HG03575 (cell line): Measurements from ENCODE around the gene SLC1A7.

ENCODE experiments used
- ATAC-seq: cut with Tn5 transposase; IDR thresholded peaks from one replicate; pipeline ENCODE4 v1.9.1; 2021; ENCODE audit not compliant: unreplicated experiment, insufficient number of reproducible peaks, low FRiP score; ENCODE audit errors: extremely low read depth

The SLC1A7 gene

DNA sequence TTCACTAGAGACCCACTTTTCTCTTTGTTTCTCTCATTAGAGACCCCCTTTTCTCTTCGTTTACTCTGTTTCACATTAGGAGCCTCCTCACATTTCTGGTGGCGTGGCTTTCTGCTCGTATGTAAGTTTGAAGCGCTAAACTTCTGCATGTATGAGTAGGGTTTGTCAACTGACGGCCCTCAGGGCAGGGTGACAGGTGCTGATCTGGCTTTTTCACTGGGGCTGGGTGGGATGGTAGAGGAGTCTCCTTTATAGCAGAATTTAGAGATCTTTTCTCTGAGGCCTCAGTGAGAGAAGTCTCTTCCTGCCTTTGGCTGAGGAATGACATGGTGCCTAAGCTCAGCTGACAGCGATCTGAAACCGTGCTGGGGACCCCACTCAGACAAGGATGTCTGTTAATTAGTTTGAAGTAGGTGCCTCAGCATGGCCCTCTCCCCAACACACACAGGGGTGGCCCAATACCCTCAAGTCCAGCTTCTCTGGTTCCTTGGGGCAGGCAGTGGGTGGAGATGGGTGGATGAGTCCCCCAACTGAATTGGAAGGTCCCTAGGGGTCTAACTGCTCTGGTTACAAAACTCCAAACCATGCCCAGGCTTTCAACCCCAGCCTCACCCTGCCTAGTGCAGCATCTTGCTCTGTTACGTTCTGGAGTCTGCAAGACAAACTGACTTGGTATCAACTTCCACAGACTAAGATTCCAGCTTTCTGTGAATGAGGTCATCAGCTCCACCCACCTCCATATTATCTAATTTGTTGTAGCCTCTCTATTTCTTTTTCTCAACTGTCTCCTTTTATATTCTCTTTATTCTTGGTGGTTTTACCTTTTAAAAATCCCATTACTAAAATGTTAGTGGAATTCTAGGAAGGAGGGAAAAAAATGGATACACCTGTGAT is 3.2 kb downstream of the SLC1A7 start:
- ATAC-seq = no peak

DNA sequence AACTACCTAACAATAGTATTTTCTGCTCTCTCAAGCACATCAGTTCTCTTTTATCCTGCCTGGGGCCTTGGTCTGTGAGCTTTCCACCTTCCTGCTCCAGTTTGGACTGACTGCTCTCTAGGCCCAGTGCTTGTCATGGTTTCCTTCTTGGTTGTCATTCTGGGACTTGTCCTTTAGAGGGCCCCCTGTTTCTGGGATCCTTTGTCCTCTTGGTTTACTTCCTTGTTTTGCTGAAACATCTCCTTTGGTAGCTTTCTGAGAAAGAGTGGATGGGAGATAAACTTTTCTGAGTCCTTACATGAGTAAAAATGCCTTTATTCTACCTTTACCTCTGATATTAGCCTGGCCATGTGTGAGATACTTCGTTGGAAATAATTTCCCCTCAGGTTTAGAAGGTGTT is 4.7 kb downstream of the SLC1A7 start:
- ATAC-seq = no peak

DNA sequence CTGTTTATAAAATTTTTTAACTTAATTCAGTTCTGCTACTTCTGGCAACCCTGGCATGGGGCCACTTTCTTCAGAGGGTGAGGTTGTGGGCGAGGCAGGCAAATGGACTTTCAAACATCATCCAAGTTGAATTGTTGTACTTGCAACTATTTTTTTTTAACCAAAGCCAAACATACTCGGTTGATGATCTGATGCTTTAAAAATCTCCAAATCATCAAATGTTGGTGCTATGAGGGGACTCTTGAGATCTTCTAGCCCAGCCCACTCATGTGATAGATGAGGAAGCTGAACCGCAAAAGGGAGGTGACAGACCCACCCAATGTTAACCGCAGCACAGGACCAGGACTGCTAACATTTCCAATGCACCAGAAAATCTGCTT is 6.7 kb downstream of the SLC1A7 start:
- ATAC-seq = no peak

DNA sequence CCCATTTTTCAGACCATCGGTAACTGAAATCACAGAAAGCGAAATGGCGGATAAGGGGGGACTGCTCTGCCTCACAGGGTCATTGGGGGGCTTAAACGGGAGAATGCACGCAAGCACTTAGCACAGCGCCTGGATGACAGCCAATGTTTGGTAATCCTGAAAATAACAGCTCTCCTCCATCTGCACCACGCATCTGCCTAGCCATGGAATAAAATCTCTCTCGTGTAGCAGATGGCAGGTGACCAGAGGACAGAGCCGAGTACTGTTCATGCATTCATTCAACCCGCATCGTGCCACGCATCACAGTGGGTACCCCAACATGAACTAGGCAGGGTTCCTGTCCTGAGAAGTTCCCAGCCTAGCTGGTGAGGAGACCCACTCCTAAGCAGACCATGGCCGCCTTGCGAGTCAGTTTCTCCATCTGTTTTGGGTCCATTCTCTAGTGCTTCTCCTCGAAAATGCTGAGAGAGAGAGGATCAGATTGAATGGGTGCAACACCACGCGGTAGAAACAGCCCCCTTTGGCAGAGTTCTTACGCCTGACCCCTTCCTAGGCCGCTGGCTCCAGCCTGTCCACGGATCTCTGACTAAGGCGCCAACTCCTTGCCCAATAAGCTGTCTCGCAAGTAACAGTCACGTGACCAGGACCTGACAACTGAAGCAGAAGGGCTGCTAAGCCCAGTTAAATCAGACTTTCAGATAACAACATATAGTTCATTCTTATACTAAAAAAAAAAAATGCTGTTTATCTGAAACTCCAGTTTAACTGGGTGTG is 7.3 kb downstream of the SLC1A7 start:
- ATAC-seq = no peak

DNA sequence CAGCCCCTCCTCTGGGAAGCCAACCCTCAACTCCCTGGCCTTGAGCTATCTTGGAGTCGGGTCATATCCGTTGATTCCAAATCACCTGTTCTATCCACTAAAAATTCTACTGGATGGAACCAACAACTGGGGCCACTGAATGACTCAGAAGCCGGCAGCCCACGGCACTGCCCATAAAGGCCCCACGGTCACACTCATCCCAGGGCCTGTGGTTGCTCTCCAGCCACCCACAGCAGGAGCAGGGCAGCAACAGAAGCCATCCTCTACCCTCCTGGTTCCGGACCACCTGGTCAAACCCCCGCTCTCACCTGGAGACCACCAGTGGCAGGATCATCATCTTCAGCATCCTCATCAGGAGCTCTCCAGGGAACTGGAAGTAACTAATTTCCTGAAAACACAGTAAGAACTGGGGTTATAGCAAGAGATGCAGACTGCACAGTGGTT is 8.4 kb downstream of the SLC1A7 start:
- ATAC-seq = no peak

DNA sequence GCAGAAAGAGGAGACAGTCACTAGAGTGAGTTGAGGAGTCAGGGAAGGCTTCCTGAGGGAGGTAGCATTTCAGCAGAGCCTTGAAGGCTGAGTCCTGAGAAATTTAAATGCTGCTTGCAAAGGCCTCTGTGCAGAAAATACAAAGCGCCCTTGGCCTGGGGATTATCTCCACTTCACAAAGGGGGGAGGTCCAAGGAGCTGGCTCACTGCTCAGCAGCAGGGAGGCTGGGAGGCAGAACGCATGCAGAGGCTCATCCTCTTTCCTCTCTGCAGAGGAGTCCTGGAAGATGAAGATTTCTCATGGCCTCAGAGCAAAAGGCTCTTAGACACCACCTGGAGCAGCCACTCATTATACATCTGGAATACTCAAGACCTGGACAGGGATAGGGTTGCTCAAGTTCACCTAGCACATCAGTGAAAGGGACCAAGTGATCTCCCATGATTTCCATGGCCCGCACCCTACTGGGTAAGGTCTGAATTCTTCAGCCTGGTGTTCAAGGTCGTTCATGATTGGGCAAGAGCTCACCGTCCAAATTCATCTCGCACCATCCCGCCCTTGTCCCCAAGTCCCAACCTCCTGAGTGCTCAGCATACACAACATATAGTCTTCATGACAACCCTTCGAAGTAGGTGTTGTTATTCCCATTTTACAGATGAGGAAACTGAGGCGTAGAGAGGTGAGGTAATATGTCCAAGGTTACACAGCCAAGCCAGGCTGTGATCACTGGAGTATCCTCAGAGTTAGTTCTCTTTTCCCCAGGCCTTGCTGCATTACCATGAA is 9.0 kb downstream of the SLC1A7 start:
- ATAC-seq = no peak

DNA sequence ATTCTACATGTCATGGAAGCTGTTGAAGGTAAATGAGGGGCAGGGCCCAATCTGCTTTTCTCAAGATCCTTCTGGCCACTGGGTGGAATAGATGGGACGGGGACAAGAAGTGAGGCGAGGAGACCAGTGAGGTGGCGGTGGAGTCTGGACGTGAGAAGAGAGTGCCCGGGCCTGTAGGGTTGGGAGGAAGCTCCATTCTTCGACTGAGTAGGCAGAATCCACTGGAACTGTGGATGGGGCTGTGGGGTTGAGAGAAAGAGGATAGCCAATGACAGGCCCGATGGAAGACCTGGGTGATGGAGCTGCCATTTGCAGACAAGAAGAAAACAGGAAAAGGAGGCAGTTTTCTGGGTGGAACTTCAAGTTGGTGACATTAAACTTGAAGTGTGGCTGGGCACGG is 10.3 kb downstream of the SLC1A7 start:
- no peak for ATAC-seq

DNA sequence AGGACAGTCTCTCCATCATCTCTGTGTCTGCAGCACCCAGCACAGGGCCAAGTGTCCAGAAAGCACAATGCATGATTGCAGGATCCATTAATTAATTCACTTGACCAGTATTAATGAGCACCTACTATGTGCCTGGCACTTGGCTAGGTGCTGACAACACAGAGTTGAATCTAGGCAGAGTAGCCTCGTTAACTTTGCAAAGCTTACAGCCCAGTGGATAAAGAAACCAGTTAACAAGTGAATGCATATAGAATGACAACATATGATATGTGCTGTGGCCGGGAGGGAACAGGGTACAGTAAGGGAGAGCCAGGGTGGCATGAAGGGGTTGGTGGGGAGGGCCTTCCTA is 10.9 kb downstream of the SLC1A7 start:
- ATAC-seq = no peak

DNA sequence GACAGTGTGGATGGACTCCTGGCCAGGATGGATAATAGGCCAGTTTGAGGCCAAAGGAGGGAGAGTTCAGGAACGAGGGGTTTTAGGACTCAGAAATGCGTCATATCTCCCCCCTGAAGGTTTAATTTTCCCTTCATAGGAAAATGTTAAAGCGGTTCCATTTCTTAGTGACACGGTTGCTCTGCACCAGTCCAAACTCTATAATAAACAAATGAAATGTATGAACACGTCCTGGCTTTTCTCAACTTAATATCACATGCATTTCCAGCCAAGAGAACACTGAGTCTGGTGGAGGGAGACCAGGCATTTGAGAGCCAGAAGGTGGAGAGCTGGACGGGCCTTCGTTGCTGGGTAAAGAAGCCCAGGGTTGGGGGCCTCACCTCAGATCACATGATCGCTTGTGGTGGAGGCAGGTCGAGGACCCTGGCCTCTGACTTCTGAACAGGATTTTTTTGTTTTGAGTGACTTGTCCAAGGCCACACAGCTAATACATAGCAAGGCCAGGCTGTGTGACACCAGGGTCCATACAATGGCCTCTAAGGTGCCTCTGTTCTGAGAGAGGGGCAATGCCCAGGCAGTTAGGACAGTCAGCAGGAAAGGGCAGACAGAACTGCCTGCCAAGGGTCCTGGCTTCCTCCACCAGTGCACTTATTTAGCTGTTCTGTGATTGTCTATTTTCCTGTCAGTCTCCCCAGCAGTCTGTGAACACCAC is 11.4 kb downstream of the SLC1A7 start:
- no peak for ATAC-seq

DNA sequence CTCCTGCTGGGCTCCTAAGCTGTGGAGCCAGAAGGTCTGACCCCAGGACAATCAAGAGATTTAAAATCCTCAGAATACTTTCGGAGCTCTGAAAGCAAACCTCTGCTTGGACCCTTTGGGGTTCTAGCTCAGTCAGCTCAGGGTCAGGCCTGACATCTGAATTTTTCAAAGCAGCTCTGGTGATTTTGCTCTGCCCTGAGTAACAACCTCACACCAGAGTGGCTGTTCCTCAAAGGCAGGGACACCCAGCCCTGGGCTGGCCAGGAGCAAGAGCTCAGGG is 11.9 kb downstream of the SLC1A7 start:
- no peak for ATAC-seq

DNA sequence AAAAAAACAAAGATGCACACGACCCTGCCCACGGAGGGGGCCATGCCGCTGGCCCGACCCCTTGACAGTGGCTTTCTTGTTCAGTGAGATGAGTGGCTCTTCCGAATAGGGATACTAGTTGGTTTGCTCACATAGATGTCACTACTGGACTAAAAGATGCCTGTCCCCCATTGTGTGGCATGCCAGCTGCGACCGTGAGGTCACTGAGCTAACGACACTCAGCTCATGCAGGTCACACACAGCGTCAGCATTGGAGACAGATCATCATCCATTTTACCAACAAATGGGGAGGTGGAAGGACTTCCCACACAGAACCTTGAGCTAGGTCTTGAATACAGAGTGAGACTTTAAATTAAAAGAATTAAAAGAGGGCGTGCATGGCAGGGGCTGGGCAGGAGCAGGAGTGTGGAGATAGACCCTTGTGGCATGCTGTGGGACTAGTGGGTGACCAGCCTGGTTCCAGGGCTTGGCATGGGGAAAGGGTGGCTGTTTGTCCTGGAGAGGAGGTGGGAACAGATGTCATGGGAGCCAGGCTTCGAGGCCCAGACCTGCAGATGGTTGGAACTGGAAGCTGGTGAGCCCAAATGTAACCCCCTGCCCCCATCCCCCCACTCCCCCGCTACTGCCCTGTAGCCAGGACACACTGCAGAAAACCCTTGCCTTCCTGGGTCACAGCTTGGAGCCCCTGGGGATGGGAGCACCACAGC is 12.4 kb downstream of the SLC1A7 start:
- no peak for ATAC-seq

DNA sequence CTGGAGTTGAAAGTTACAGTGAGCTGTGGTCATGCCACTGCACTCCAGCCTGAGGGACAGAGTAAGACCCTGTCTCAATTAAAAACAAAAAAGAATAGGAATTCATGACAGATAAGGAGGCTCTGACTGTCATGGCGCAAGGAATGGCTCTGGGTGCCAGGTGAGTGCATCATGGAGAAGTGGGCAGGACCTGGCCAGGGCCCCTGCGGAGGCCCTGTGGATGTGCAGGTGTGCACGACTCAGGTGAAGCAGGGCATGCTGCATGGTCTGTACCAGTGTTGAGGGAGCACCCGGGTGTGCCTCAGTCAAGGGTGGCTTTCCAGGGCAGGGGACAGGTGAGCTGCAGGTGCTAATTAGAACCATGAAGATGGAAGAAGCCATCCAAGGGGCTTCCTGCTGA is 14.0 kb downstream of the SLC1A7 start:
- ATAC-seq = no peak

DNA sequence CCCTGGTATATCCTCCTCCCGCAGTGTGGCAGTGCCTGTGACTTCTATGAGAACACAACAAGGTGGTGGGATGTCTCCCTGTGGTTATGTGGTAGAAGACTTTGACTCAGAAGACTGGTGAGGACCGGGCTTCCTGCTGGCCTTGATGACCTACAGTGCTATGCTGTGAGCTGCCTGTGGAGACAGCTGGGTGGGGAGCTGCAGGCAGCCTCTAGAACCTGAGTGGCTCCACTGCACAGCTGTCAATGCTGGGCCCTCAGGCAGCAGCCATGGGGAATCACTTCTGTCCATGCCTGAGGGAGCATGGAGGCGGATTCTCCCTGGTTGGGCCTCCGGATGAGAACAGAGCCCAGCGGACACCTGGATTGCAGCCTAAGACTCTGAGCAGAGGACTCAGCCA is 14.9 kb downstream of the SLC1A7 start:
- ATAC-seq = no peak

DNA sequence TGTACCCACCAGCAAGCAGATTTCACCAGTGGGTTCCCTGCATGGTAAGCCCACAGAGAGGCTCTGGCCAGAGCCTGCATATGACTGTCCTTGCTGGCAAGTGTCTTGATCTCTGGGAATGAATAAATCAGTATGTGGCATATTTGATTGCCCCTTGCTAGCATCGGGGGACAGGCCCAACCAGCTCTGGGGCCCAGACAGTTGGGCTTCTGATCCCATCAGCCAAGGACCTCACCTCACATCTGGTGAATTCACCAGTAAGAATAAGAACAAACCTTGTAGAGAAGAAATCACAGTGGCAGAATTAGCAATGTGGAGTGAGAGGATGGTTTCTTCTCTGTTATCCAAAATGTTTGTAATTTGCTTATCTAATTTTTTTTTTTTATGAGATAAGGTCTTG is 15.9 kb downstream of the SLC1A7 start:
- ATAC-seq = no peak

DNA sequence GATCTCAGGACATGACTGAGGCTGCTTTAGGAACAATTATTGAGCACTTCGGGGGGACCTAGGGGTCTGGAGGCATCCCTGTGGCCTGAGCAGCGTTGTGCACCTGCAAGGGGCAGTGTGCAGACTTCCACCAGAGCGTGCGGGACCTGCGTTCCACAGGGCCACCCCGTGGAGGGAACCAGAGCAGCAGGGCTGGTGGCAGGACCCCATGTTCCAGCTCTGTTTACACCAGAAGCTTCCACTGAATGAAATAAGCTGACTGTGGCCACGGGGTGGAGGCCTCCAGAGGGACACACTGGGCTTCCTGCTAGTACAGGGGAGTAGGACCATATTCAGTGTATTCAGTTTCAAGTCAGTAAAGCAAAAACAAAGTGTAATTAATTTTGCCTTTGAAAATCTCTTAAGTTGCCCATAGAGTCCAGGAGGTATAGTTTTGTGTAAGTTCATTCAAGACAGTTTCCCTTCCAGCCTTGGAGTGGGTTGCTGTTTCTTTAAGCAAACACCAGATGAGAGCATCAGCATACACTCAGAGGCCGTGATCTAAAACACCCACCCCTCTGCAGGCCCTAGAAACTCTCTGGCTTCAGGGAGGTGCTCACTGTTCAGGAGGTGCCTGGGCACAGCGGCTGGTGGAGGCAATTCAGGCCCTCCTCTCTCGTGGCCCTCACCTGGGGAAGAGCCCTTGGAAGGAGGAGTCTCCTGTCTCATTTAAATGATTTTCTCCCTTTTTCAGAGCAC is 16.6 kb downstream of the SLC1A7 start:
- no peak for ATAC-seq

DNA sequence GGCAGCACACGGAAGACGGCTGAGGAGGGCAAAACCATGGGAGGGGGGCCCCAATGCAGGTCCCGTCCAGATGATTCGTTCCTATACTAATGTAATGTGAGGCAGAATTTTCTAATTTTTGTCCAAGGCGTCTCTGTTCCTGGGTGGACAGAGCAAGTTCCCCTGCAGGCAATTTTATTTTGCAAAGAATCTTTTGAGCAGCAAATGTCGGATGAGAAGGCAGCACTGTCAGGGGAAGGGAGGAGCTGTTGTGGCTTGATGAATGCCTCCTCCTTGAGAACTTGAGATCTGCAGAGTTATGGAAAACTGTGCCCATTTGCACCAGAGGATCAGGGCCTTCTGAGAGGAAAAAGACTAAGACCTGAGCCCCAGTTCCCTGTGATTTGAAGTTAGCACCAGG is 17.3 kb downstream of the SLC1A7 start:
- no peak for ATAC-seq

DNA sequence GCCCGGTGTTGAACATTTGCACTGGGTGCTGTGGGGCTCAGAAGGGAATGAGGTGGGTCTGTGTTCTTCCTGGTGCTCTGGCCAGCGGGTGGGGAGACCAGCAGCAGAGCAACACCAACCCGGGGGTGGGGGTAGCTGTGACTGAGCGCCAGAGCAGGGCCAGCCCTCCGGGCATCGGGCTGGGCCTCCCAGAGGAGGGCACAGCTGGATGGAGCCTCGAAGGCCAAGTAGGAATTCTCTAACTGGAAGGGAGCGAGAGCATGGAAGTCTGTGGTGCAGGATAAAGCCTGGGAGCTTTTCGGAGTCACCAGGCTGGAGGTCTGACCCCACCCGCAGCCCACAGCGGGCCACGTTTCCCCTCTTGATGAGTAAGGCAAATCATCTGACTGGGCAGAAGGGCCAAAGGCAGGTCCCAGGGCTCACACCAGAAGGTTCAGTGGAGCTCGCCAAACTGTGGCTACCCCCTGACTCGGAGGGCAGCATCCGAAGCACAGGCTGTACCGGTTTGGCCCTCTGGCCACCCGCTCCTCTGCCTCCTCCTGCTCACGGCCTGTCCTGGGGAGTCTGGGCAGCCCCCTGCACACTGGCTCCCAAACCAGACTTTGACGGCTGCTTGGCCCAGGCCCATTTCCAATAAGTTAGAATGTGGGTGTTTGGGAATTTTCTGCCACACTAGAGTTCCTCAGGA is 18.8 kb downstream of the SLC1A7 start:
- ATAC-seq = no peak

DNA sequence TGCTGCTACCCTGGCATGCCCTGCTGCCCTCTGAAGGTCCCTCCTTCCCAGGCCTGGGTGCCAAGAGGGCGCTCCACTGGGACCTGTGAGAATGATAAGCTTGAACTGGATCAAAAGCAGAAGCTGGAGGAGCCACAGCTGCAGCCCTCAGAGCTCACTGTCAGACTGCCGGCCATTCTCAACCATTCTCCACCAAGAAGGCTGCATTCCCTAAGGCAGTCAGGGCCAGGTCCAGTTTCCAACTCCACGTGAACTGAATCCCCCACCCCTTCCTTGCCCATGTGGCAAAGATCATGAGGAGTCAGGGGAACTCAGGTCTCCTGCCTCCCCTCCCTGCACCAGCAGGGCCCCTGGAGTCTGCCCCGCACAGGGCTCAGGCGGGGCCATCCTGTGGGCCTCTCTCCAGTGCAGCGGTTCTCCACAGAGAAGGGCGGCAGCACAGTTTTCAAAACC is 19.5 kb downstream of the SLC1A7 start:
- ATAC-seq = no peak
